ENCODE results near the gene ARHGEF17. TPM values are rescaled to one million over a fixed set of nuclear protein-coding genes. Genes with fewer than 3 reads are reported as not detected.

Gene ARHGEF17
- total and polyA plus RNA-seq, 2 of the 13 experiments (the other 11 are each of a cell fraction or from before 2014, with no cell fraction given) = 10.7 to 28.8 TPM

- TF ChIP-seq HNF1B (CRISPR knock-in tag; IDR thresholded peaks at IDR 0.05) = peak; percentile 74
- TF ChIP-seq MLX (CRISPR knock-in tag; IDR thresholded peaks at IDR 0.05) = peak; percentile 36; the same call in 1 of the 2 replicates
- TF ChIP-seq LCORL (IDR thresholded peaks at IDR 0.05) = no peak
- peak; percentile 96 for TF ChIP-seq LCORL (CRISPR knock-in tag; IDR thresholded peaks at IDR 0.05)
- peak; percentile 46 to 90; a peak in 3 of 4 replicates for TF ChIP-seq EP300 (IDR thresholded peaks at IDR 0.05; ENCODE audit: low read depth in 2 of 2, low read length in 2 of 2)
- TF ChIP-seq EP300 (CRISPR knock-in tag; IDR thresholded peaks at IDR 0.05; ENCODE audit: borderline replicate concordance) = peak; percentile 60
- TF ChIP-seq ZNF281 (CRISPR knock-in tag; IDR thresholded peaks at IDR 0.05; ENCODE audit: borderline replicate concordance) = peak; percentile 100
- no peak for TF ChIP-seq SSRP1 (CRISPR knock-in tag; IDR thresholded peaks at IDR 0.05)
- TF ChIP-seq ZMYM4 (CRISPR knock-in tag; IDR thresholded peaks at IDR 0.05) = peak; percentile 61; the same call in 1 of the 2 replicates
- 0 out of 2 replicates have a peak, but pooled peaks have one; percentile 40 for TF ChIP-seq ZNF337 (CRISPR knock-in tag; IDR thresholded peaks at IDR 0.05; ENCODE audit: borderline replicate concordance, low read depth)
- no peak for TF ChIP-seq SUZ12 (IDR thresholded peaks at IDR 0.05; ENCODE audit: low read depth, low read length)
- TF ChIP-seq THAP11 (CRISPR knock-in tag; IDR thresholded peaks at IDR 0.05) = peak; percentile 57
- TF ChIP-seq ZNF3 (CRISPR knock-in tag; IDR thresholded peaks at IDR 0.05) = no peak
- 0 out of 2 replicates have a peak, but pooled peaks have one; percentile 51 for TF ChIP-seq SOX13 (IDR thresholded peaks at IDR 0.05)
- peak in 1 of 2 experiments; percentile 68; a peak in 2 of 4 replicates for TF ChIP-seq SOX13 (CRISPR knock-in tag; conservative IDR thresholded peaks at IDR 0.05 in 1 of 2, IDR thresholded peaks at IDR 0.05 in 1 of 2)
- no peak for TF ChIP-seq JUND (CRISPR knock-in tag; IDR thresholded peaks at IDR 0.05)
- TF ChIP-seq MYNN (CRISPR knock-in tag; IDR thresholded peaks at IDR 0.05; ENCODE audit: low read depth) = no peak
- TF ChIP-seq TBL1XR1 (IDR thresholded peaks at IDR 0.05; ENCODE audit: borderline replicate concordance, low read length, partially characterized antibody) = peak; percentile 12
- peak; percentile 45; the same call in 1 of the 2 replicates for TF ChIP-seq POGK (CRISPR knock-in tag; conservative IDR thresholded peaks at IDR 0.05)
- no peak for TF ChIP-seq SP140L (CRISPR knock-in tag; IDR thresholded peaks at IDR 0.05; ENCODE audit: borderline replicate concordance)
- peak; percentile 46 for TF ChIP-seq IRF2 (CRISPR knock-in tag; IDR thresholded peaks at IDR 0.05)
- 0 out of 2 replicates have a peak, but pooled peaks have one; percentile 26 for TF ChIP-seq NFIC (IDR thresholded peaks at IDR 0.05; ENCODE audit: low read length)
- TF ChIP-seq ELF1 (CRISPR knock-in tag; IDR thresholded peaks at IDR 0.05) = peak; percentile 50; the same call in 1 of the 2 replicates
Observed at GRCh38 chr11:73331138-73331916, 23.3 kb downstream of the ARHGEF17 start (continued).

All from HepG2 (cell line).